Measurements from ENCODE around the gene CHRM1. TPM values are rescaled to one million over a fixed set of nuclear protein-coding genes. Genes with fewer than 3 reads are reported as not detected.

The CHRM1 gene
- total RNA-seq, 2 donors from 2014 or later, result not detected

DNA sequence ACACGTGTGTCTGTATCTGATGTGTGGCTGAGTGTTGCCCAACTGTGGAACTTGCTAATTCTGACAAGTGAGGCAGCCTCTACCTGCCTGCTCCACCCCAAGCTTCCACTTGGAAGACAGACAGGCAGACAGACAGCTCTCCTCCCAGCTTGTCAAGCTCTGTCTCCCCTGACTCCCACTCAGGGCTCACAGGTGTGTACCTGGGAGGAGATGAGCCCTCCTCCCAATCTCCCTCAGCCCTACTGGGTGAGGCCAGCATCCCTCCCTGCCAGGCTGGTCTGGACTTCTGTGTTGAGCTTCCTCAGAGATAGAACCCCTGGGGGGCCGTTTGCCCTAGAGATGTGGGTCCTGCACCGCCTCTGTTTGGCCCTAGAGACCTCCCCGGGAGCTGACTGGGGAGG lies 1.0 kb upstream of the CHRM1 start:
- H3K27me3 Mint-ChIP-seq, result peaks cover 71% of the 10 kb centered on the region
- no peaks in the 10 kb centered on the region for H3K9me3 ChIP-seq (ENCODE audit: control insufficient read depth, low read length, poor library complexity, severe bottlenecking)
- peak overlapping the region; percentile 42 for H3K4me3 Mint-ChIP-seq
- ATAC-seq, result no peak
- no peak for DNase-seq
- no peak overlapping the region for H3K27ac Mint-ChIP-seq
- peaks cover 14% of the 10 kb centered on the region for H3K4me1 Mint-ChIP-seq
- no peaks in the 10 kb centered on the region for H3K36me3 Mint-ChIP-seq (ENCODE audit: low read depth)

DNA sequence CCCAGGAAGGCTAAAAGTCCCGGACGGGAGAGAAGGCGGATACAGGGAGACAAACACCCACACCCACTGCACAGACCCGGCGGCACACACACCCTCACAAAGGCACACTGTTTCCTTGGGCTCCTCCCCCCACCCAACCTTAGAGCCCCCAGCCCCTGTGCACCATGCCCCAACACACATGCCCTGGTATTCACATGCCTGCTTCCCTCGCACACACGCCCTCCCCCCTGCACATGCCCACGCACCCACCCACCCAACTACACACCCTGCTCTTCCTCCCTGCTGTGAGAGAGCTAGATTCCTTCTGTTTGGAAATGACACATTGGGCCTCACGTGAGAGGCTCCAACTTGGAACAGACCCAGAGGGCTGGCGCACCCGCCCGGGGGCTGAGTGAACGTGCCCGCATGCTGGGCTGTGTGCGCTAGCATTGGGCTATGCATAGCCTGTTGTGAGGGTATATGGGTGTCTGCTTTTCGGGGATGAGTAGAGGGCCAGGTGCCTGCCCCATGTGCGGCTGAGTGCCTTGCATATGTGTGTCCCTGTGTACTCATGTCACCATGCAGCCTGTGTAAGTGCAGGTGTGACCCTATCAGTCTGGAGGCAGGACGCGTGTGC lies 518 bp upstream of the CHRM1 start:
- H3K9me3 ChIP-seq (ENCODE audit: control insufficient read depth, low read length, poor library complexity, severe bottlenecking), result no peaks in the 10 kb centered on the region
- Mint-ChIP-seq H3K27ac (no peak overlapping the region), H3K36me3 (ENCODE audit: low read depth) (no peaks in the 10 kb centered on the region), H3K4me3 (no peak overlapping the region), H3K4me1 (peaks cover 14% of the 10 kb centered on the region), H3K27me3 (peaks cover 76% of the 10 kb centered on the region)
- DNase-seq (no peak), ATAC-seq (no peak)

DNA sequence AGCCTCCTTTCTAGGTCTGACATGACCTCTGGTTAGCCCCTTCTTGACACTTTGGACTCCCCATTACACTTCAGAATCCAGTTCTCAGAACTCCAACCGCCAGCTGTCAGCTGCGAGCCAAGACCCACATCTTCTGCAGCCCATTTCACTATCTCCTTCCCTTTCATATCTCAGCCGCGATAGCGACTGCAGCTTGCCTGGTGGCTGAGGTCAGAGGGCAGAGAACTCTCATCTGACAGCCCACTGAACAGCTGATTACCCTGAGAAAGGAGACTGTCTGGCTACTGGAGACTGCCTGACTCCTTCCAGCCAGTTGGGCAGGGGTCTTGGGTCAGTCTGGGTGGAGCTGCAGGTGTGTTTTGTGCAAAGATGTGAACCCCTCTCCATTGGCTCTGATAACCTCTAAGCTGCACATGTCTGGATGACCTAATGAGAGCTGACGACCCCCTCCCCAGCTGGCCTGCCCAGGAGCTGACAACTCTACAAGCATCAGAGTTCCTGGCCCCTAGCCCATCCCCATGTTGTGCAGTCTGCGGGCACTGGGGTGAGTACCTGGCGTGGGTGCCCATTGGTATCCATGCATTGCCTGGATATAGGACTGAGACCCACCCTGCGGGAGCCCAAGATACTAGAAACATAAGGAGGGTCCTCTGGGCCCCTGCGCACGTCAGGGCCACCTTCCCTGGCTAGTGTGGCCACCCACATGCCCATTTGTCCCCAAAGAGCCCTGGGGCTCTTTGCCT lies 1.1 kb downstream of the CHRM1 start:
- DNase-seq, result no peak
- H3K4me3 Mint-ChIP-seq, result no peak overlapping the region
- H3K9me3 ChIP-seq (ENCODE audit: control insufficient read depth, low read length, poor library complexity, severe bottlenecking), result no peaks in the 10 kb centered on the region
- H3K27me3 Mint-ChIP-seq, result peaks cover 63% of the 10 kb centered on the region
- no peaks in the 10 kb centered on the region for H3K36me3 Mint-ChIP-seq (ENCODE audit: low read depth)
- peaks cover 8% of the 10 kb centered on the region for H3K4me1 Mint-ChIP-seq
- no peak overlapping the region for H3K27ac Mint-ChIP-seq
- ATAC-seq, result no peak

DNA sequence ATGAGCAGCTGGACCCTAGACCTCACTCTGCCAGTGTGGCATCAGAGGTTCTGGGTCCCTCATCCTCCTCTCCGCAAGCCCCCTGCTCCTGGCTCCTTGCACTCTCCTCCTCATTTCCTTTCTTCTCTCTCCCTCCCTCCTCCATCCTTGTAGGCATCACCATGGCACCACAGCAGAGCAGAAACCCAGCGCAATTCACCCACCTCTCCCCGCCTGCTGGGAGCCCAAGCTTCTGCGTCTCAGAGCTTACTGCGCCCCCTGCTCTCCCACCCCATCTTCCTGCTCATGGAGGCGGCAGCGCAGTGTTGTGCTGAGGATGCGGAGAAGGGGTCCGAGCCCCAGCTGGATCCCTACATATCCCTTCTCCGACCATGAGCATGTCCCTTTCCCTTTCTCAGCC lies 1.7 kb downstream of the CHRM1 start:
- H3K27ac Mint-ChIP-seq, result no peak overlapping the region
- no peaks in the 10 kb centered on the region for H3K36me3 Mint-ChIP-seq (ENCODE audit: low read depth)
- ATAC-seq (no peak), DNase-seq (no peak)
- no peak overlapping the region for H3K4me3 Mint-ChIP-seq
- peaks cover 8% of the 10 kb centered on the region for H3K4me1 Mint-ChIP-seq
- H3K27me3 Mint-ChIP-seq, result peaks cover 62% of the 10 kb centered on the region
- no peaks in the 10 kb centered on the region for H3K9me3 ChIP-seq (ENCODE audit: control insufficient read depth, low read length, poor library complexity, severe bottlenecking)

DNA sequence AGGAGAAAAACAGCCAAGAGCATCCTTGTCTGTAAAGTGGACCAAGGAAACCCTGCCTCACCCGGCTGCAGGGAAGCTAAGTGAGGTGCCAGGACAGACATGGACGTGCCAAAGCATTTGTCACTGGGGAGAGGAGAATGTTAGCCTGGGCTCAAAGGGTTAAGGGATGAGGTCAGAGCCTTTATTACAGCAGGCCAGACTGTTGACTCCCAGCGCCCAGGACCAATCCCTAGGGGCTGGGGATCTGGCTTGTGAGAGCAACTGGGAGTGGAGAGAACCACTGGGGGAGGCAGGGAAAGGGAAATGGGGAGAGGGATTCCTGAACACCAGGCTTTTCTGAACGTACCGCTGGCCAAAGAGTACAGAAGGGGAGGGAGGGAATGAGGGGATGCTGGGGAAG lies 2.6 kb downstream of the CHRM1 start:
- Mint-ChIP-seq H3K4me3 (no peak overlapping the region), H3K4me1 (peaks cover 6% of the 10 kb centered on the region), H3K27me3 (peaks cover 56% of the 10 kb centered on the region), H3K36me3 (ENCODE audit: low read depth) (no peaks in the 10 kb centered on the region), H3K27ac (no peak overlapping the region)
- DNase-seq (no peak), ATAC-seq (no peak)
- H3K9me3 ChIP-seq (ENCODE audit: control insufficient read depth, low read length, poor library complexity, severe bottlenecking), result no peaks in the 10 kb centered on the region

DNA sequence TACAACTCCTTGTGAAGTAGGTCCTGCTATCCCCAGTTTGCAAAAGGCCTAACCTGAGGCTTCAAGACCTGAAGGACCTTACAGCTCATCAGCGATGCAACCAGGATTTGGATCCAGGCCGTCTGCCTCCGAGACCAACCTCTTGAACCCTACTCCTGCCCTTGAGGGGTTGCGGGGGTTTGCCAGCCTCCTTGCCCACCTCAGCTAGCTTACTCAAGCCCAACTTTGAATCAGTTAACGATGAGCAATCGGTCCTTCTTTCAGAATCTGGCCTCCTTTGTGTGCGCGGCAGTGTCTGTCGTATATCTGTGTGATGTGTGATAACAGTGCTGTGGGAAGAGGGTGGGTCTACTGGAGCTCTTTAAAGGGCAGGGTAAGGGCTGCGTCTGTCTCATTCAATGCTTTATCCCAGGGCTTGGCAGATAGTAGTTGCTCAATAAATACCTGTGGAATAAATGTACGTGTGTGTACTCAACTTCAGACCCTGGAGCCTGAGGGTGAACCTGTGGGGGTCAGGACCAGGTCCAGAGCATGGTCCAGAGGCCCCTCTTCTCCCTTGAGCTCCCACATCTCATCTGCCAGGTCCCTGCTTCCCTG lies 3.2 kb downstream of the CHRM1 start:
- Mint-ChIP-seq H3K36me3 (ENCODE audit: low read depth) (no peaks in the 10 kb centered on the region), H3K27ac (no peak overlapping the region), H3K27me3 (peaks cover 53% of the 10 kb centered on the region), H3K4me3 (no peak overlapping the region), H3K4me1 (peaks cover 6% of the 10 kb centered on the region)
- DNase-seq (no peak), ATAC-seq (no peak)
- no peaks in the 10 kb centered on the region for H3K9me3 ChIP-seq (ENCODE audit: control insufficient read depth, low read length, poor library complexity, severe bottlenecking)

DNA sequence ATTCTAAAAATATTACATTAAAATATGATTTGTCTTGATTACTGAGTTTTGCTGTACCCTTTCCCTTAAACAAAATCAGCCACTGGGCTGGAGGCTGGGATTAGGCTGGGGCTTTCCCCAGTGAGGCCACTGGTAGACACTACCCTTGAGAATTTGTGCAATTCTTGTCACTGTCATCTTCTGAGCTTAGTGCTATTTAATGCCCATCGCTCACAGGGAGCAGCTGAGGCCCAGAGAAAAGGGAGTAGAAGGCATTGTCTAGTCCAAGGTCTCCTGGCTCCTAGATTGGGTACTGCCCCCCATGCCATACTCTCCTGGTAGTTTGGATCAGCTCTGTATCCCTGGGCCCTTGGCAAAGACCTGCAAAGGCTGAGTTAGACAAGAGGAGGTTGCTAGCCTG lies 6.7 kb downstream of the CHRM1 start:
- Mint-ChIP-seq H3K27ac (no peak overlapping the region), H3K36me3 (ENCODE audit: low read depth) (peaks cover 5% of the 10 kb centered on the region), H3K27me3 (peaks cover 45% of the 10 kb centered on the region), H3K4me3 (no peak overlapping the region), H3K4me1 (peaks cover 7% of the 10 kb centered on the region)
- DNase-seq, result no peak
- H3K9me3 ChIP-seq (ENCODE audit: control insufficient read depth, low read length, poor library complexity, severe bottlenecking), result no peaks in the 10 kb centered on the region
- ATAC-seq, result no peak

DNA sequence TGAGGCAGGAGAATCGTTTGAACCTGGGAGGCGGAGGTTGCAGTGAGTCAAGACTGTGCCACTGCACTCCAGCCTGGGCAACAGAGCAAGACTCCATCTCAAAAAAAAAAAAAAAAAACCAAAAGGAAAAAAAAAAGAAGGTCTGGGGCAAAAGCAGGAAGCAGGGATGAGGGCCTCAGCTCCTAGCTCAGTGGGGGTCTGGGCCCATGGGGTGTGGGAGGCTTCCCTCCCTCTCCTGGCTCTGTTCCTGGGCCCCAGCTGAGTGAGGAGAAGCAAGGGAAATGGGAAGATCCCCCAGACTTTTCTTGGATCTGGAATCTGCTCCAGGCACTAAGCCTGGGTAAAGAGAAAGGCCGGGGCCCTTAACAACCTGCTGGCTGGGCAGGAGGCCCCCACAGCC lies 8.9 kb downstream of the CHRM1 start:
- no peaks in the 10 kb centered on the region for H3K9me3 ChIP-seq (ENCODE audit: control insufficient read depth, low read length, poor library complexity, severe bottlenecking)
- H3K36me3 Mint-ChIP-seq (ENCODE audit: low read depth), result peaks cover 5% of the 10 kb centered on the region
- H3K4me3 Mint-ChIP-seq, result peak overlapping the region; percentile 31
- no peak overlapping the region for H3K27ac Mint-ChIP-seq
- H3K4me1 Mint-ChIP-seq, result peaks cover 7% of the 10 kb centered on the region
- ATAC-seq (no peak), DNase-seq (no peak)
- peaks cover 37% of the 10 kb centered on the region for H3K27me3 Mint-ChIP-seq

DNA sequence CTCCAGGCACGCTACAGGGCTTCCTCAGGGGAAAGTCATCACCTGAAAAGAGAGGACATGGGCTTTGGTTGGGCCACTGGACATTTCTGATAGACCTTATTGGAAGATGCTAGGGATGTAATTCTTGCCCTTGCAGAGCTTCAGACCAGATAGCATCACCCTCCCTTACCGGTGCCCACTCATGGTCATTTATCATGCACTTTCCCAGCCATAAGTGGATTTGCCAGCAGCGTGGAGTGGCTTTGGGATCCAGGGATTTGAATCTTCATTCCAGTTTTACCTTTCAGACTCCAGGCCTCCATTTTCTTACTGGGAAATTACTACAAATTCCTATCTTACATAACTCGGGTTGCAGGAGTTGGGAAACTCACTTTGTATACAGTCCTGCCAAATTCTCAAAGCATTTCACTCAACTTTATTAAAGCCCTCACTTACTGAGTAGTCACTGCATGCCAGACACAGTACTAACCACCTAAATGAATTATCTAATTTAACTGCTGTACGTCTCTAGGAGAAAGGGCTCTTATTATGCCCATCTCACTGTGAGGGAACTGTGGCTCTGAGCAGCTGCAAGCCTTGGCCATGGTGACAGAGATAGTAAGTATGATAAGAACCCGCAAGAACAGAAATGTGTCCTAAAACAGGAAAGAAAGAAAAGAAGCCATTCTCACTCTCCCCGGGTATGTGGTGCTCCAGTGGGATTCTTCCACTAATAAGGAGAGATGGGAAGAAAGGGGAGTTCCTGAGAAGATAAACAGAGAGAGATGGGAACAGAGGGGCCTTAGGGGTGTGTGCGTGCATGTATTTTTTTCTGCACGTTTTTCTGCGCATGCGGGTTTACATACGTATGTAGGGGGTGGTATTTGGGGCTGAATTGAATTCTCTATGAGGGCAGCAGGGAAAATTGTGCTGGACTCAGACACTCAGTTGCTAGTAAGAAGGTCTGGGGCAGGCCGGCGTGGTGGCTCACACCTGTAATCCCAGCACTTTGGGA lies 9.7 kb downstream of the CHRM1 start:
- Mint-ChIP-seq H3K27me3 (peaks cover 29% of the 10 kb centered on the region), H3K36me3 (ENCODE audit: low read depth) (peaks cover 5% of the 10 kb centered on the region), H3K27ac (no peak overlapping the region), H3K4me3 (peak overlapping the region; percentile 31), H3K4me1 (peaks cover 7% of the 10 kb centered on the region)
- ATAC-seq (no peak), DNase-seq (no peak)
- no peaks in the 10 kb centered on the region for H3K9me3 ChIP-seq (ENCODE audit: control insufficient read depth, low read length, poor library complexity, severe bottlenecking)

DNA sequence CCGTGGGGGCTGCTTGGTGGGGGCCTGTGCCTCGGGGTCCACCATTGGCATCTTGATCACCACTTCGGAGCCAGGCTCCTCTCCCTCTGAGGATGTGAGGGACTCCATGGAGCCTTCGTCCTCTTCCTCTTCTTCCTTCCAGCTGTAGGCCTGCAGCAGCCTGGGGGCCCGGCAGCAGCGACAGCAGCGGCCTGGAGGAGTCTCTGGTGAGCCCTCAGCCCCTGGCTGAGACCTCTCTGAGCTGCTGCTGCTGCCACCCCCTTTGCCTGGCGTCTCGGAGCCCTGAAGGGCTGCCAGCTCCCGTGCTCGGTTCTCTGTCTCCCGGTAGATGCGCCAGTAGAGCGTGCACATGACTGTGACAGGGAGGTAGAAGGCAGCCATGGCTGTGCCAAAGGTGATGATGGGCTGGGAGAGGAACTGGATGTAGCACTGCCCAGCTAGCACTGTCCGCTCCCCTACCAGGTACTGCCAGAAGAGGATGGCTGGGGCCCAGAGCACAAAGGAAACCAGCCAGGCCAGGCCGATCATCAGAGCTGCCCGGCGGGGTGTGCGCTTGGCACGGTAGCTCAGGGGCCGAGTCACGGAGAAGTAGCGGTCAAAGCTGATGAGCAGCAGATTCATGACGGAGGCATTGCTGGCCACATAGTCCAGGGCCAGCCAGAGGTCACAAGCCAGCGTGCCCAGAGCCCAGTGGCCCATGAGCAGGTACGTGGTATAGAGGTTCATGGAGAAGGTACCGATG lies 10.9 kb downstream of the CHRM1 start:
- Mint-ChIP-seq H3K27ac (no peak overlapping the region), H3K4me1 (peaks cover 9% of the 10 kb centered on the region), H3K4me3 (no peak overlapping the region), H3K27me3 (peaks cover 35% of the 10 kb centered on the region), H3K36me3 (ENCODE audit: low read depth) (peaks cover 5% of the 10 kb centered on the region)
- DNase-seq (no peak), ATAC-seq (no peak)
- H3K9me3 ChIP-seq (ENCODE audit: control insufficient read depth, low read length, poor library complexity, severe bottlenecking), result no peaks in the 10 kb centered on the region

DNA sequence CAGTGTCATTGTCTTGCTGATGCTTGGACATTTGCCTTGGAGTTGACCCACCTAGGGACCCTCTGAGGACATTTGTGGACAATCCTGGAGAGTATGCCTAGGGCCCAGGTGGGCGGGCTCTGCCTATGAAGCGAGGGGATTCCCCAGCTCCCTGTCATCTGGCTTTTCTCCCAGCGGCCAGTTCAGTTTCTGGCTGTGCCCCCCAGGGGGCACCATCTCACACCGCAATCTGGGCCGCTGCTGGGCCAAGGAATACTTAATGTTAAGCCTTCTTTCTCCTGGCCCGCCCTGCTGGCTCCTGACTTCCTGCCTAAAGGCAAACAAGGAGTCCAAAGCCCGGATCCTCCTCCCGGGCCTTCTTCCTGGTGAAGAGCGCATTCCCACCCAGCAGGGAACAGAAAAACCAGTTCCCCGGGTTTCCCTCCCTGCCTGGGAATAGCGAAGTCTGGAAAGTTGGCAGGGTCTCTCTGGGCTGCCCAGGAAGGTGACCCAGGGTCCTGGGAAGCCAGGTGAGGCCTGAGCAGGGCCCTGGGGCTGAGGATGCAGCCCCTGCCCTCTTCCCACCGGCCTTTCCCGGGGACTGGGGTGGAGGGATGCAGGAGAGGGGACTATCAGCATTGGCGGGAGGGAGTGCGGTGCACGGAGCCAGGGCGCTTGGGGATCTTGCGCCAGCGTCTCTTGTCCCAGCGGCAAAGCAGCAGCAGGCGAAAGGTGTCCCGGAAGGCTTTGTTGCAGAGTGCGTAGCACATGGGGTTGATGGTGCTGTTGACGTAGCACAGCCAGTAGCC lies 11.9 kb downstream of the CHRM1 start:
- Mint-ChIP-seq H3K27ac (no peak overlapping the region), H3K36me3 (ENCODE audit: low read depth) (peaks cover 5% of the 10 kb centered on the region), H3K27me3 (peaks cover 35% of the 10 kb centered on the region), H3K4me1 (peaks cover 12% of the 10 kb centered on the region), H3K4me3 (no peak overlapping the region)
- ATAC-seq (no peak), DNase-seq (no peak)
- no peaks in the 10 kb centered on the region for H3K9me3 ChIP-seq (ENCODE audit: control insufficient read depth, low read length, poor library complexity, severe bottlenecking)
